Stimulated activated CD4-positive, alpha-beta T cell treated with anti-CD3 and anti-CD28 coated beads, Interleukin-2, amount 100 ng/mL, for 4 hours (primary cell): Measurements from ENCODE around the gene OR2B6.
"Not testable (repeated sequence)": the region's sequence is repeated elsewhere in the genome, so short reads cannot be mapped to it uniquely, and the experiment has no call there.

Experiments
- DNase-seq: peaks from one replicate; pipeline ENCODE4 v3.0.0-alpha.2; 2020; ENCODE audit warnings: low read depth

Gene OR2B6

GRCh38 chr6:27956941-27957340, at the start of gene OR2B6:
OR2B6 (plus strand) TSS chr6:27957241; CDS start chr6:27957241, 0 bp downstream.
- no peak for DNase-seq

- DNase-seq = no peak
Observed at GRCh38 chr6:27908017-27908416, 49.0 kb upstream of the OR2B6 start.

- DNase-seq = no peak
Observed at GRCh38 chr6:27911956-27912446, 45.0 kb upstream of the OR2B6 start, which contains the start of gene OR2B2. OR2B2 (minus strand) TSS chr6:27912396; CDS start chr6:27912319, 77 bp downstream.

- DNase-seq = no peak
Observed at GRCh38 chr6:27922949-27923348, 34.1 kb upstream of the OR2B6 start.

- no peak for DNase-seq
Observed at GRCh38 chr6:27924179-27924578, 32.9 kb upstream of the OR2B6 start.

- not testable (repeated sequence) for DNase-seq
Observed at GRCh38 chr6:27928041-27928440, 29.0 kb upstream of the OR2B6 start.

GRCh38 chr6:27929930-27930329, 27.1 kb upstream of the OR2B6 start:
- DNase-seq = not testable (repeated sequence)

GRCh38 chr6:27931209-27931608, 25.8 kb upstream of the OR2B6 start:
- DNase-seq = no peak

GRCh38 chr6:27940766-27941165, 16.3 kb upstream of the OR2B6 start:
- DNase-seq = no peak

GRCh38 chr6:27943072-27943471, 14.0 kb upstream of the OR2B6 start:
- DNase-seq = not testable (repeated sequence)

- no peak for DNase-seq
Observed at GRCh38 chr6:27948237-27948636, 8.8 kb upstream of the OR2B6 start.

- no peak for DNase-seq
Observed at GRCh38 chr6:27951040-27951439, 6.0 kb upstream of the OR2B6 start.

GRCh38 chr6:27957516-27957915, 475 bp downstream of the OR2B6 start:
- DNase-seq = no peak

- DNase-seq = no peak
Observed at GRCh38 chr6:27962506-27962905, 5.5 kb downstream of the OR2B6 start.

- DNase-seq = no peak
Observed at GRCh38 chr6:27966044-27966443, 9.0 kb downstream of the OR2B6 start.

GRCh38 chr6:27966816-27967426, 9.9 kb downstream of the OR2B6 start:
- no peak for DNase-seq

- DNase-seq = no peak
Observed at GRCh38 chr6:27970444-27970843, 13.4 kb downstream of the OR2B6 start.

GRCh38 chr6:27972750-27973149, 15.7 kb downstream of the OR2B6 start:
- DNase-seq = no peak

GRCh38 chr6:27977387-27977786, 20.3 kb downstream of the OR2B6 start:
- DNase-seq = no peak

GRCh38 chr6:27978705-27979104, 21.7 kb downstream of the OR2B6 start:
- DNase-seq = no peak

GRCh38 chr6:27980111-27980510, 23.1 kb downstream of the OR2B6 start:
- no peak for DNase-seq

- DNase-seq = no peak
Observed at GRCh38 chr6:27986928-27987725, 30.1 kb downstream of the OR2B6 start.

GRCh38 chr6:27994616-27995015, 37.6 kb downstream of the OR2B6 start:
- DNase-seq = no peak
